HUDEP-2 (cell line): ENCODE data around the gene ARHGAP42.
"Not testable (repeated sequence)": the region's sequence is repeated elsewhere in the genome, so short reads cannot be mapped to it uniquely, and the experiment has no call there.

Source experiments
- DNase-seq, 76 experiments: peaks; one replicate each; lab custom pipeline; 2025; ENCODE audit not compliant: unreplicated experiment in 76 of 76; lab: John Stamatoyannopoulos, UW

Gene ARHGAP42, protein sequence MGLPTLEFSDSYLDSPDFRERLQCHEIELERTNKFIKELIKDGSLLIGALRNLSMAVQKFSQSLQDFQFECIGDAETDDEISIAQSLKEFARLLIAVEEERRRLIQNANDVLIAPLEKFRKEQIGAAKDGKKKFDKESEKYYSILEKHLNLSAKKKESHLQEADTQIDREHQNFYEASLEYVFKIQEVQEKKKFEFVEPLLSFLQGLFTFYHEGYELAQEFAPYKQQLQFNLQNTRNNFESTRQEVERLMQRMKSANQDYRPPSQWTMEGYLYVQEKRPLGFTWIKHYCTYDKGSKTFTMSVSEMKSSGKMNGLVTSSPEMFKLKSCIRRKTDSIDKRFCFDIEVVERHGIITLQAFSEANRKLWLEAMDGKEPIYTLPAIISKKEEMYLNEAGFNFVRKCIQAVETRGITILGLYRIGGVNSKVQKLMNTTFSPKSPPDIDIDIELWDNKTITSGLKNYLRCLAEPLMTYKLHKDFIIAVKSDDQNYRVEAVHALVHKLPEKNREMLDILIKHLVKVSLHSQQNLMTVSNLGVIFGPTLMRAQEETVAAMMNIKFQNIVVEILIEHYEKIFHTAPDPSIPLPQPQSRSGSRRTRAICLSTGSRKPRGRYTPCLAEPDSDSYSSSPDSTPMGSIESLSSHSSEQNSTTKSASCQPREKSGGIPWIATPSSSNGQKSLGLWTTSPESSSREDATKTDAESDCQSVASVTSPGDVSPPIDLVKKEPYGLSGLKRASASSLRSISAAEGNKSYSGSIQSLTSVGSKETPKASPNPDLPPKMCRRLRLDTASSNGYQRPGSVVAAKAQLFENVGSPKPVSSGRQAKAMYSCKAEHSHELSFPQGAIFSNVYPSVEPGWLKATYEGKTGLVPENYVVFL

DNA sequence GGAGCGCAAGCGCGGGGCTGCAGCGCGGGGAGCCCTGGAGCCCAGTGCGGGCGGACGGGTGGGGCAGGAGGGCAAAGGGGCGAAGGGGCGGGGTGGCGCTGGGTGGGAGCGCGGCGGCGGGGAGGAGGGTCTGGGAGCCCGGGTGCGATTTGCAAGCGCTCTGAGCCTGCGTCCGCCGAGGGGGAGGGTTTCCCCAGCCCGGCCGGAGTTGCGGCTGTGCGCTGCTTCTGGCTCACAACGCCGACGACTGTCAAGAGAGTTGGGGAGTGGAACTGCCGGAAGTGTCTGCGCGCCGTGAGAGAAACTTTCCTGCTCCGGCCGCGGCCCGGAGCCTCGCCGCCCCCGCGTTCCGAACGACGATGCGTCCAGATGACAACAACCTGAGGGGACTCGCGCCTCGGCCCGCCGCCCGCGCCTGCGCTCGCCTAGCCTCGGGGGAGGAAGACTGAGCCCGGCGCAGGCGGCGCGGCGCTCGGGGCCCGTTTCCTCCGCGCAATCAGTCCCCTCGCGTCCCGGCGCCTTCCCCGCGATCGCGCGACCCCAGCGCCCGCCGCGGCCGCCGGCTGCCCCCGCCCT is at the start of gene ARHGAP42:
TSS of gene ARHGAP42 (plus strand) at position 235 of the 576 bp plus-strand sequence. CDS start 391 bp downstream, outside the sequence.
- DNase-seq: peak in 28 of 76 experiments; percentile 2 to 65 (median 10)

DNA sequence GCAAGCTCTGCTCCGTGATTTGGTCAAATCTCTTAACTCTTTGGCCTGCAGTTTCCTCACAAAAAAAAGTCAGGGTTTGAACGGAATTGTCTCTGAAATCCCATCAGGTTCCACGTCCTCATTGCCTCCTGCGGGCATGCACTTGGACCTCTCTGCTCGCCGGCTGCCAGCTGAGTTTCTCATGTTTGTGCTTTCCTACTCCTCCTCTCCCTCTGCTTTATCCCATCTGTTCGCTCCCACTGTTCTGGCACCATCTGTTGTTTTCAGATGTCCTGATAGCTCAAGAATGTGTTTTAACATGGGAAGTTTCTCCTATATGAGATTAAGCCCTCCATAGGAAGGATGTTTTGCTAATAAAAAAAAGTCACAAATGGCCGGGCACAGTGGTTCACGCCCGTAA is 49.4 kb upstream of the ARHGAP42 start:
- DNase-seq: no peak

DNA sequence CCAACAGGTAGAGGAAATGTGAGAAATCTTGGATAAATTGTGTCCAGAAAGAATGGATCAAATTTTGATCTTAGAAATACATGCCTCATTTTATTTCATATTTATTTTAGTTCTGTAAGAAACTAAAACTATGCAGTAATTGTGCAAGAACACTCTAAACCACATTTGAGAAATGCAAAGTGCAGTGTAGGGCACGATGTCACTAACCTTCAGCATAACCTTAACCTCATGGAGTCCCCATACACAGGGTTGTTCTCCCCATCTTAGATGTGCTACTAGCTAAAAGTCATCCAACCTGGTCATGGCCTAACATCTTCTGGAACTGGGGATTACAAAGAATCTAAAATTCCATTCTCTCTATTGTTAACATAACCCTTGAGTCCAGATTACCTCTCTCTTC is 48.4 kb upstream of the ARHGAP42 start:
- no peak for DNase-seq

DNA sequence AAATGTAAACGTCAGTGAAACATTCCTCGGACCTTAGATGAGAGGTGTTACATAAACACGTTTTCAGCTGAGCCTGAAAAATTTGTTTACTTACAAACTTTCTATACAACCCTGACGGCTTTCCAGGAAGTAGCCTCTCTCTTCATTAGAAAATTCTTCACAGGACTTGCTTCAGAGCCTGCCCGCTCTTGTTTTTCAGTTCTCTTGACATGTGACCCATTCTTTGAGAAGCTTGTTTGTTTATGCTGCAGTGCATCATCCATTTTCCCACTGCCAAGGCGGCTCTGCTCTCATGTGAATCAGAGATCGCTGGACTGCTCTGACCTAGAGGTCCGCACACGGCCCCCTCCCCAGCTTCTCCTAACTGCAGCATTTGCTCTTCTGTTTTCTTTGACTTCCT is 47.9 kb upstream of the ARHGAP42 start:
- DNase-seq: no peak

DNA sequence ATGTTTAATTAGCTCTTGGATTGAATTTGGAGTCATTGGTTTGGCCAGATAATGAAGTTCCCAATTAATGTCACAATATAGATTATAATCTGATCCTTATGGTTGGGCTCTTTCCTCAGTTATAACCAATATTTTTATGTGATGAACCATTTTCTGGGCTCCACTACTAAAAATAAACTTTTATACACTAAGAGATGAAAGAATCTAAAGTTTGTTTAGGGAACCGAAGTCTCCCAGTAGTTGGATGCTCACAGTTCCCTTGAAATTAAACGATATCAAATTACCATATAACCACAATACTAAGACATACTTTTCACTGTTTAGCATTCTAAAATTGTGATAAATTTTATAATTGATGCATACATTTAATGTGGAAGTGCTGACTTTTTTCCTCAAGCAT is 47.0 kb upstream of the ARHGAP42 start:
- DNase-seq: no peak

DNA sequence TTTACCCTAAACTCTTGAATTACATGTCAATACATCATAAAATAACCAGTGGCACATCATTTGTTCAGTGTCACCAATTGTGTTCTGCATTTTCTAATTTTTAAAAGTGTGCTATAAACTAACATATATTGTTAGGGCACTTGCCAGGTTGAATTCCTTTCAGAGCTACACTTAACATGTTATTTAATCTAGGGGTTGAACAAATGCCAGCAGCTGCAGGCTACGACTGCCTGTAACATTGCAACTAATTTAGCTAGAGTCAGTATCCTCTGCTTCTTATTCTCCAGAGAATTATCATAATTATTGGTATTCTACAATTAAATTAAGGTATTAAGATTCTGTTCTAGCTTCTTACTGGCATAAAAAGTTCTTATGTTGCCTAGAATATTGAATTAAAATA is 46.4 kb upstream of the ARHGAP42 start:
- DNase-seq: no peak

DNA sequence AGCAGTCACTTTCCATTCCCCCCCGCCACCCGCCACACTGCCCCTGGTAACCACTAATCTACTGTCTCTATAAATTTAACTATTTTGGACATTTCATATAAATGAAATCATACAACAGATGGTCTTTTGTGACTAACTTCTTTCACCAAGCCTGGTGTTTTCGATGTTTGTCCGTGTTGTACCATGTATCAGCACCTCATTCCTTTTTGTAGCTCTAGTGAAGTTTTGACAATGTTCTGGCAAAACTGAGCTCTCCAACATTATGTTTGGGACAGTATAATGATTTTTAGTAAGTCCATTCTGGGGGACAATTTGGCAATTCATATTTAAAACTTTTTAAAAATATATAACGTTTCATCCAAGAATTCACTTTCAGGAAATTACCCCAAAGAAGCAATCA is 45.6 kb upstream of the ARHGAP42 start:
- DNase-seq: no peak

DNA sequence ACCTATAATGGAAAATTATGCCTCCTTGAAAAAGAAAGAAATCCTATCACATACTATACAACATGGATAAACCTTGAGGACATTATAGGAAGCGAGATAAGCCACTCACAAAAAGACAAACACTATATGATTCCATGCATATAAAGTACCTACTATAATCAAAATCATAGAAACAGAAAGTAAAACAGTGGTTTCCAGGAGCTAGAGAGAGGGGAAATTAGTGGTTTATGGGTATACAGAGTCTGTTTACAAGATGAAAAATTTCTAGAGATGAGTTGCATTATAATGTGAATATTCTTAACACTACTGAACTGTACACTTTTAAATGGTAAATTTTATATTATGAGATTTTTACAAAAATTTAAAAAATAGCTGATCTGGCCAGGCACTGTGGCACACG is 40.5 kb upstream of the ARHGAP42 start:
- no peak for DNase-seq

DNA sequence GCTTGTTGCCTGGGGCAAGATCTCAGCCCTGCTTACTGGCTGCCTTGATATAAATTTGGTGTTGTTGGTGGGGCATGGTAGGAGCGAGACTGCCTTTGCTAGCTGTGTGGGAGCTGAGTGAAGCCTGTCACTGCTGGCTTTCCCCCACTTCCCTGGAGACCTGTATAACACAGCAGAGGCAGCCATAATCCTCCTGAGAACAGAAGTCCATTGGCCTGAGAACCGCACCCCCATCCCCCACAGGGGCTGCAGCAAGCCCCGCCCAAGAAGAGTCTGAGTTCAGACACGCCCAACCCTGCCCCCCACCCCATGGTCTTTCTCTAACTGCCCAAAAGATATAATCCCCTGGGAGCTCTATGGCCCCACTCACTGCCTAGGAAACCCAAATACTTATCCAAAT is 39.2 kb upstream of the ARHGAP42 start:
- DNase-seq: peak in 1 of 76 experiments; percentile 0

DNA sequence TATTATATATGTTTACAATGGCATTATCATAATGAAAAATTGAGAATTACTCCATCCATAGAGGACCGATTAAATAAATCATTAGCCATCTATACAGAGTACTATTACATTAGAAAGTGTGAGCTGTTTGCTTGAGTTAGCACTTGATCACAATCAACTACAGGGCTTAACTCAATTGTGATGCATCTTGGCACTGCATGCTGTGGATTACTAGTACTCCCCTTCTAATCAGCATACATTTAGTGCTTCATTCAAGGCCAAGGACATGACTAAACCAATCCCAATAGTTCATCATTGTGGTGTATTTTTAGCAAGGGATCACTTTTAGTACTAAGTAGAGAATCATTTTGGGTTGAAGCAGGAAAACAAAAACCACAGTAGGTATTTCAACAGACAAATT is 23.5 kb upstream of the ARHGAP42 start:
- no peak for DNase-seq

DNA sequence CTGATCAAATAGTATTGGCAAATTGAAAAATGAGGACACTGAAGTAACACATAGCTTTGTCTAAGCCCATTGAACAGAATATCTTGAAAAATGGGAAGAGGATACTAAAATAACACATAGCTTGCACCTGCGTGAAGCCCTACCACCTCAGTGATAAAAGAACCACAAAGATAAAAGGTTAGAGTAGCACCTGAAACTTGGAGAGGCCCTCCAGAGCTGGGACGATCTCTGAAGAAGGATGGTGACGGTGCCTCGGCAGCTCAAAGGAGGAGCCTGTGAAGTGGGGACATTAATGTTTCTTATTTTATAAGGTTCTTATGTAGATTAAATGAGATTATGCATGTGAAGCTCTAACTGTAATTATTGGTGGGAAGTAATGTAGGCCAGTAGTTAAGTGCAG is 23.1 kb upstream of the ARHGAP42 start:
- no peak for DNase-seq

DNA sequence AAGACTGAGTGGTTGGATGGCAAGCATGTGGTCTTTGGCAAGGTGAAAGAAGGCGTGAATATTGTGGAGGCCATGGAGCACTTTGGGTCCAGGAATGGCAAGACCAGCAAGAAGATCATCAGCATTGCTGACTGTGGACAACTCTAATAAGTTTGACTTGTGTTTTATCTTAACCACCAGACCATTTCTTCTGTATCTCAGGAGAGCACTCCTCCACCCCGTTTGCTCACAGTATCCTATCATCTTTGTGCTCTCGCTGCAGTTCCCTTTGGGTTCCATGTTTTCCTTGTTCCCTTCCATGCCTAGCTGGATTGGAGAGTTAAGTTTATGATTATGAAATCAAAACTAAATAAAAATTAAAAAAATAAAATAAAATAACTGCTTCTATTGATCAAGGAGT is 20.3 kb upstream of the ARHGAP42 start:
- DNase-seq: not testable (repeated sequence)

DNA sequence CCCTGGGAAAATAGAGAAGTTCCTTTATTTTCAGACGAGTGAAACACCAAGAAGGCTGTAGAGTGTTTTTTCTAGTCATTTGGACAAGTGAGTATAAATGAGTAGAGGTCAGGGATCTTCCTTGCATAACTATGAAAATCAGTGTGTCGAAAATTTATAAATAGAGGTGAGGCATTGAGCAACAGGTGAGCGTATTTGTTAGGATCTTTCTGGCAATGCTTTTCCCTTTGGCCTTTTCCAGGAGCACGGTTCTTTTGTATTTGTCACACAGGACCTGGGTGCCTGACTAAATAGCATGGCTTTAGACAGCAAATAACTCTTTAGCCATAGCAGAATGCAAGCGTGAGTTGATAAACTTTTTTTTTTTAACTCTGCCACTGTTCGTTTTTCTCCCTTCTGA is 19.6 kb upstream of the ARHGAP42 start:
- no peak for DNase-seq

DNA sequence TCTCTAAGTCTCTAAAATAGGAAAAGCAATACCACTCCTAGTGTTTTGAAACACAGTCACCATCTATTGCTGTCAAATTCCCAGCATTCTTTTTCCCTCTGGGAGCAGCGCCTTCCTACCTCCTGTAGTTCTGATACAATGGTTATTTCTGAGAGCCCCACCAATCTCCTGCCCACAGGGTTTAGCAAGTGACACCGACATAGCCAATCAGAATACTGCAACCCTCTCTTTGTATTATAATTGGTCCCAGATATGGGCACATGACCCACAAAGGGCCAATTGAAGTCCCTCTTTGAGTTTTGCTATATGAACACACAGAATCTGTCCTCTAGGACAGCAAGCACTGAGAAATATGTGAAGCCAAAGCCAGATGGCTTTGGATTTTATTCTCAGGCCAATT is 16.9 kb upstream of the ARHGAP42 start:
- DNase-seq: no peak

DNA sequence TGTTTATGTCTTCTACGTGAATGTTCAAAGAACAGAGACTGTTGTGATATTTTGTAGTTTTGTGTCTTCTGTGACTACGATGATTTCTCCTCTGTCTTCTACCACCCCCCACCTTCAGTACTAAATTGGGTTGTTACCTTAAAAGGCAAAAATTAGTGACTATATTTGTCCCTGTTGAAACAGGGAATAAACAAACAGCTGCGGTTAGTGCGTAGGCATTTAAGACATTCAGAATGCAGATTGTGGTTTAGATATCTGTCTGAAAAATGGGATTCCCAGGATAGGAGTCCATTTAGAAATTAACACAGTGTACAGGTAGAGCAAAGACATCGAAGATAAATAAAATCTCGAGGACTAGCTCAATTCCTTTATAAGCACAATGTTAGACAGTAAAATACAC is 15.6 kb upstream of the ARHGAP42 start:
- no peak for DNase-seq

DNA sequence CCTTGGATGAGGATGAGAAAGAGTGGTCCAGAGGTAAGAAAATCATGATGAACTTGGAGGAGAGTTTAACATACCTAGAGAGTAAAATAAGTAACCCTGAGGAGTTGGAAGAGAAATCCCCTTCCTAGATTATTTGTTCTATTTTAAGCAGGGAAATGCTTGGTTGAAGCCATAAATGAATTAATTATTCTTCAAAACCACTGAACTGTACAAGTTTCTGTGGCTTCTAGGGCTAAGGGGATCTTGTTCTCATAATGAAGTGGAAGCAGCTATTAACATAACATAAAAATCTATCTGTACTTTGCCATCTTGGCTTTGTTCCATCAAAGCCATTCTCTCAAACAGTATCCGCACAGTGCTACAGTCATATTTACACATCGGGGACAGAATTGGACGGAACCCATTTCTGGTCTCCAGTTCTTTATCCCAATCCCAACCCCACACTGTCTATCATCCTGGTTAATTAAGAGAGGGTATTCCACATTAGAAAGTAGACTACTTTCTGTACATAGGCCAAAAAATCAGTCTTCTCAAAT is 14.5 kb upstream of the ARHGAP42 start:
- DNase-seq: no peak

DNA sequence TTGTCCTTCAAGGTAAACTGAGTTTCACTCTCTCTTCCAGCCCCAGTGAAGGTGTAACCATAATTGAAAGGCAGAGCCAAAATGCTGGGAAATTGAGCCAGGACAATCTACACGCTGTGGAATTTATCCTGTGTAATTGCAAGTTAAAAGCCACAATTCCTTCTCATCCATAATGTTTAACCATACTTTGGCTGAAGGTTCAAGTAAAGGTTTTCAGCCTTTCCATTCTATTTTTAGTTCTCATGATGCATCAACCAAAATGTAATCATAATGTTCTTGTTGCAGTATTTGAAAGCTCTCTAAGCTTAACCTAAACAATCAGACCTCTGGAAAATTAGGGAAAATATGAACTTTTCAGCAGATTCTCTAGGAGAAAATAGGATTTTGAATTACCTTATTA is 14.0 kb upstream of the ARHGAP42 start:
- DNase-seq: no peak

DNA sequence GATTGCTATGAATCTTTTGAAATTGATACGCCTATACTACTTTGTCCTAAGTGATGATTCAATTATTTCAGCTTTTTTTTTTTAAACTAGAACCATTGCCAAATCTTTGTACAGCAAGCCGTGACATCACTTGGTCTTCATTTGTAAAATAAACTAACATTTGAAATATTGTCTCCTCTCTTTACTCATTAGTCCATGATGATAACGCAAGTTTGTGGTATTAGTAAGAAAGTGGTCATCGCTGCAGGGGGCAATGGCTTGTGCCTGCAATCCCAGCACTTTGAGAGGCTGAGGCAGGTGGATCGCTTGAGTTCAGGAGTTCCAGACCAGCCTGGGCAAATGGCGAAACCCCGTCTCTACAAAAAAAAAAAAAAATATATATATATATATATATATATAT is 12.9 kb upstream of the ARHGAP42 start:
- DNase-seq: no peak

DNA sequence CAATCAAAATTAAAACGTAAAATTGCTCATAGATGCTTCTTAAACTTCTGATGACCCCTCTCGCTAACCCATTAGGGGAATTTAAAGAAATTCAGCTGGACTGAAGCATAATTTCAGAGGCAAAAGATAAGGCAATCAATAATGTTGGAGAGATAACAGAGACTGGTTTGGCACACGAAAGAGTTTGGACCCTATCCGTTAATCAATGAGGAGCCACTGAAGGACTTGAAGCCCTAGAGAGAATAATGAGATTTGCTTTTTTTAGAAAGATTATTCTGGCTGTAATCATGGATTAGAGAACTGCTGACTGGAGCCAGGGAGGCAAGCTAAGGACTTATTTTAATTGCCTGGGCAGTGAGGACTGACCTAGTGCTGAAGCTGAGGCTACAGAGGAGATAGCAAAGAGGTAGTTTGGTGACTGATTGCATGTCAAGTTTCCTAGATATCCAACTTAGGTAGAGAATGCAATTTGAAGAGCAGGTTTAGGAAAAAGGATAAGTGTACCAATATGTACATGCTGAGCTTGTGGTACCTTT is 11.9 kb upstream of the ARHGAP42 start:
- no peak for DNase-seq

DNA sequence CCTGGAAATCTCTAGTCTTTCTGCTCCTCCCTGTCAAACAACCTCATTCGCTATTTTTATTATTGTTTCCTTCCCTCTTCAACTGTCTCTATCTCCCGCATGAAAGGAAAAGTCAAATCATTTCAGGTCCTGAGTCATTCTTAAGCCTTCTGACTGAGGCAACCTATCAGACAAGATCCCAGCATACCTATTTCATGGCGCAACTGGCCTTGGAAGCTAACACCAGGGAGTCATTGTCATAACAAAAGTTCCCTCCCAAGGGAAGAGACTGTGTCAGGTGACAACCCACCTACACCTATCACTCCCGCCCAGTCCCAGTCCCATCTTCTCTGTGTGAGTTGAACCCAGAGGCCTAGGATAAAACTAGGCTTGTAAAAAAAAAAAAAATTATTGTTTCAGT is 10.2 kb upstream of the ARHGAP42 start:
- no peak for DNase-seq

DNA sequence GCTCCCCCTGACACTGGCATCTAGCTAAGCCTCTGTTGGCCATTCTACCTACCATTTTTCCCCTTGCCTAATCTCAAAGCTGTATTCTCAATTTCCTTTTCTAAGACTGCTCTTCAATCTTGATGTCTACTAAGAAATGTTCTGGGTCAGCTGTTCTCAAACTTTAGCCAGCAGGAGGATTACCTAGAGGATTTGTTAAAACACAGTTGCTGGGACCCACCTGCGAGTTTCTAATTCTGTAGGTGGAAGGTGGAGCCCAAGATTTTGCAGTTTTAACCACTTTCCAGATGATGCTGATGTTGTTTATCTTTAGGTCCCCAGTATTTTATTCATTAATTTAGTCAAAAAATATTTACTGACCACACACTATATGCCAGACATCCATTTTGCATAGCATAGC is 9.3 kb upstream of the ARHGAP42 start:
- DNase-seq: no peak
